Amniotic epithelial cell (primary cell): ENCODE measurements around the gene KLHL17.
"Not testable (repeated sequence)": the region's sequence is repeated elsewhere in the genome, so short reads cannot be mapped to it uniquely, and the experiment has no call there.

Source experiments
- DNase-seq: peaks from one replicate; pipeline ENCODE4 v3.0.0-alpha.2; 2010; ENCODE audit warnings: low read depth

The KLHL17 gene

GRCh38 chr1:1001057-1001783, 40.8 kb downstream of the KLHL17 start:
- no peak for DNase-seq

GRCh38 chr1:1003618-1004419, 43.4 kb downstream of the KLHL17 start:
- DNase-seq: no peak

DNA sequence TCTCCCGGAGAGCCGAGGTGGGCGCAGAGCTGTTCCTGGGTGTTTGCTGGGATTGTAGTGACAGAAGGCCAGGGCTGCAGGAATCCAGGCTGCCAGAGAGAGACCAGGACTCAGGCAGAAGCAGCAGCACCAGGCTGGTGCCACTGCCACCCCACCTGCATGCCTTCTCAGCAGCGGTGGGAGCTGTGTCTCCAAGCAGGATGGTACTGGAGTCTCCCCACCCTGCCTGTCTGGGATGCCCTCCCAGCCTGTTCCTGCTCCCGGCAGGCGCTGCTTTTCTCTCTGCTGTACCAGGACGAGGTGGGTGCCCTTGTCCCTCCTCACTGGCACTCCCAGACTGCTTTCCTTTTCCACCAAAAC, 44.0 kb downstream of the KLHL17 start:
- DNase-seq: no peak

DNA sequence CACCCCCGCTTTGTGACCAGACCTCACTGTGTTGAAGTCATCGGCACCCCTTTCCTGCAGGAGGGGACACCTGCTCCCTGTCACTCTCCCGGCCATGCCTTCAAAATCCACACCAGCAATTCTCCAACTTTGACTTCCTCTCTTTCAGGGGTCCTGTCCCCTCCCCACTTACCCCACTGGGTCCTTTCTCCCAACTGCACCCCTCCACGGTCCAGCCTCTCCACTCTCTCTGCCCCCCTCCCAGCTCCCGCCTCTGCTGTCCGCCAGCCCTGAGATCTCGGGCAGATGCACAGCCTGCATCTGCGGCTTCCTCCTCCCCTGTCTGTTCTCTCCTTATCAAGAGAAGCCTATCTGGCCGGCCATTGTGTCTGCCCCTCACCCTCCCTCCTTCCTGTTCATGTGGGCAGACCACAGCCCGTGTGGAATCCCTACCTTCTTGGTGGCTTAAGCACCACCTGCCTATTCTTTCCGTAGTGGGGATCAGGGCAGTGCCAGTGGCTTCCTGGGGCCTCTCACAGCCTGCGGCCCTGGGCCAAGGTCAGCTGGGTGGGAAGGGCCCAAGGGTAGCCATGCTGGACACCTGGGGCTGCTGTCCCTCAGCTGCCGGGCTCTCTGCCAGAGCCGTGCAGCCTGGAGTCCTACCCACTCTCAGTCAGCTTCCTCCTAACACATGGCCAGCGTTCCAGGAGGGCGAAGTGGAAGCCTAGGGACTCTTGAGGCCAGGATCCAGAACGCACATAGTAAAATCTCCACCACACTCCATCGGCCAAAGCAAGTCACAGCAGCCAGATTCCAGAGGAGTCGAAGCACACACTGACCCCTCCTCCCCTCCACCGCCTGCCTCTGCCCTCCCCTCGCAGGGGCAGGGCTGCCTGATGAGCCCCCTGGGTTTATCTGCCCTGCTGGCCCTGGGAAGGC, 44.7 kb downstream of the KLHL17 start:
- DNase-seq: peak; percentile 51

DNA sequence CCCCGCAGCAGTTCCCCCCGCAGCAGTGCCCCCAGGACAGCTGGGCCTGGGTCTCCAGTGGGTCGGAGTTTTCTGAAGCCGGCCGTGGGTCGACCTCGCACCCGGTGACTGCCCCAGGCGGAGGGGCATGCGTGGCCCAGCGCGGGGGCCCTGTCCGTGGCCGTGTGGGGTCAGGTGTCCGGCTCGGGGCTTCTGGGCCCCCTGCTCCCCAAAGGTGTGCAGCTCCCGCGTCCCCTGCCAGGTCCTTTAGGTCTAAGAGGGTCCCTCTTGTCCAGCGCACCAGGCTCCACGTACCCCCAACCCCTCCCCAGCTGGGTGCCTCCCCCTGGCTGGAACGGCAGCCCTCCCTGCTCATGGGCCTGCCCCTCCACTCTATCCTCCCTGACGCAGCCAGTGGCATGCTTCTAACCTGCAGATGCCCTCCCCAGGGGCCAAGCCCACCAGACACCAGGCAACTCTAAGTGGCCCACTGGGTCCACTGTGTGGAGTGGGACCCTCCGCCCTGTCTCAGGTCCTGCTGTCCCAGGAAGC, 45.5 kb downstream of the KLHL17 start:
- no peak for DNase-seq

DNA sequence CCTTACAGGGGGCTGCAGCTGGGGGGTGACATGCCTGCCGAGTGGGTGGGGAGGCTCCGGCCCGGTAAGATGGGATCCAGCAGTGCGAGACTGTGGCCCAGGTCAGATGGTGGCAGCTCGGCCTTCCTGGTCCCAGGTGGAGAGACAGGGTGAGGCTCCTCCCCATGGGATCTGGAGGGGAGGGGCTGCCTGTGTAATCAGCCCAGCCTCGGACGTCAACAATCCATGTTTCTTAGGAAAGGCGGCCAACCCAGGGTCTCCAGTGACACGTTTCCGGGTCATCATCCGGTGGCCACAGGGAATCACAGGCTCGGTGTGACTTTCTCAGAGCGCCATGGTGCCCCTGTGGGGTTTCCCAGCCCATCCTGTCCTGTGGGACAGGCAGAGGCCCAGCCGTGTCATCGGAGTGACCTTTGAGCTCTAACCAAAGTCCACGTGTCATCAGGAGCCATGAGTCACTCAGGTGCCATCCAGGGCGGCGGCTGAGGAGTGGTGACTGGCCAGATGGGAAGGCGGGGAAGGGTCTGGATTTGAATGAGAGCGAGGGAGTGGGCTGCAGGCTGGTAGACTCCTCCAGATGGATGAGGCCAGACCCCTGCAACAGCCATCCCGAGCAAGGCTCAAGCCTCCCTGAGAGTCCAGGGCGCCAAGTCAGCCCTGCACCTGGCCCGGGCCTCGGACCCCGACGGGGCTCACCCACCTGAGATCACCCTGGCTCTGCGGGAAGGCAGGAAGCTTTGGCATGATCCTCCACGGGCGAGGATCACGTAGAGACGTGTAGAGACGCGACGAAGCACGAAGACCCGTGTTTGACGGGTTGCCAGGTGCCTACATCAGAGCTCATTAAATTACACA, 46.1 kb downstream of the KLHL17 start:
- no peak for DNase-seq

- DNase-seq: not testable (repeated sequence)
These were observed 49.7 kb downstream of the KLHL17 start for GRCh38 chr1:1010131-1010530.

DNA sequence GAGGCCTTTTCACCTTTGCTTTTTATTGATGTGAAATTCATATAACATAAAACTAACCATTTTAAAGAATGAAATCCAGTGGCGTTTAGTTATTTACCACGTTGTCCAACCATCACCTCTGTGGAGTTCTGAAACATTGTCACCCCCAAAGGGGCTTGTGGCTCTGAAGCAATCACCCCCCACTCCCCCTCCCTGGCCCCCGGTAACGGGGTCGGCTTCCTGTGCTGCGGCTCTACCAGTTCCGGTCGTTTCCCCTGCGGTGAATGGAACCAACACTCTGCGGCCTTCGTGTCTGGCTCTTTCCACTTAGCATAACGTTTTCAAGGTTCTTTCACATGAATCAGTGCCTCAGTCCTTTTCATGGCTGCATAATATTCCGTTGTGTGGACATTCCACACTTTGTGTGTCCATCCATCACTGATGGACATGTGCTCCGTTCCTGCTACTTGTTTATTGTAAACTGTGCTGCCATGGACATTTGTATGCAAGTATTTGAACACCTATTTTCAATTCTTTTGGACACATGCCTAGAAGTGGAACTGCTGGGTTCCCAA, 51.1 kb downstream of the KLHL17 start:
- no peak for DNase-seq

DNA sequence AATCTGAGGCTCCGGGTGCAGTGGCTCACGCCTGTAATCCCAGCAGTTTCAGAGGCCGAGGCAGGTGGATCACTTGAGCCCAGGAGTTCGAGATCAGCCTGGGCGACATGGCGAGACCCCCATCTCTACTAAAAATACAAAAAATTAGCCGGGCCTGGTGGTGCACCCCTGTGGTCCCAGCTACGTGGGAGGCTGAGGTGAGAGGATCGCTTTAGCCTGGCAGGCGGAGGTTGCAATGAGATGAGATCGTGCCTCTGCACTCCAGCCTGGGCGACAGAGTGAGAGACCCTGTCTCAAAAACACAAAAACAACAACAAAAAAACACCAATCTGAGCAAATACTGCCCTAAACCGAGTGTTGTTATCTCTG, 52.3 kb downstream of the KLHL17 start:
- DNase-seq: not testable (repeated sequence)

- peak; percentile 70 for DNase-seq
These were observed 52.9 kb downstream of the KLHL17 start, which contains the start of gene ISG15 for GRCh38 chr1:1013105-1013921. TSS of gene ISG15 (plus strand) at chr1:1013497. CDS start at chr1:1013574, 77 bp downstream.

DNA sequence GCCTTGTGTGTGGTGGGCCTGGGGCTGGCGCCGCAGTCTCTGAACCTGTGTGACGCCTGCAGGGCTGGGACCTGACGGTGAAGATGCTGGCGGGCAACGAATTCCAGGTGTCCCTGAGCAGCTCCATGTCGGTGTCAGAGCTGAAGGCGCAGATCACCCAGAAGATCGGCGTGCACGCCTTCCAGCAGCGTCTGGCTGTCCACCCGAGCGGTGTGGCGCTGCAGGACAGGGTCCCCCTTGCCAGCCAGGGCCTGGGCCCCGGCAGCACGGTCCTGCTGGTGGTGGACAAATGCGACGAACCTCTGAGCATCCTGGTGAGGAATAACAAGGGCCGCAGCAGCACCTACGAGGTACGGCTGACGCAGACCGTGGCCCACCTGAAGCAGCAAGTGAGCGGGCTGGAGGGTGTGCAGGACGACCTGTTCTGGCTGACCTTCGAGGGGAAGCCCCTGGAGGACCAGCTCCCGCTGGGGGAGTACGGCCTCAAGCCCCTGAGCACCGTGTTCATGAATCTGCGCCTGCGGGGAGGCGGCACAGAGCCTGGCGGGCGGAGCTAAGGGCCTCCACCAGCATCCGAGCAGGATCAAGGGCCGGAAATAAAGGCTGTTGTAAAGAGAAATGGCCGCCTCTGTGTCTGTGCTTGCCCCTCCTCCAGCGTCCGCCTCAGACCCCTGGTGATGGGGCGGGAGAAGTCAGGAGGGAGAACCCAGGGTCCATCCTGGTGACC, 53.7 kb downstream of the KLHL17 start:
- DNase-seq: no peak

DNA sequence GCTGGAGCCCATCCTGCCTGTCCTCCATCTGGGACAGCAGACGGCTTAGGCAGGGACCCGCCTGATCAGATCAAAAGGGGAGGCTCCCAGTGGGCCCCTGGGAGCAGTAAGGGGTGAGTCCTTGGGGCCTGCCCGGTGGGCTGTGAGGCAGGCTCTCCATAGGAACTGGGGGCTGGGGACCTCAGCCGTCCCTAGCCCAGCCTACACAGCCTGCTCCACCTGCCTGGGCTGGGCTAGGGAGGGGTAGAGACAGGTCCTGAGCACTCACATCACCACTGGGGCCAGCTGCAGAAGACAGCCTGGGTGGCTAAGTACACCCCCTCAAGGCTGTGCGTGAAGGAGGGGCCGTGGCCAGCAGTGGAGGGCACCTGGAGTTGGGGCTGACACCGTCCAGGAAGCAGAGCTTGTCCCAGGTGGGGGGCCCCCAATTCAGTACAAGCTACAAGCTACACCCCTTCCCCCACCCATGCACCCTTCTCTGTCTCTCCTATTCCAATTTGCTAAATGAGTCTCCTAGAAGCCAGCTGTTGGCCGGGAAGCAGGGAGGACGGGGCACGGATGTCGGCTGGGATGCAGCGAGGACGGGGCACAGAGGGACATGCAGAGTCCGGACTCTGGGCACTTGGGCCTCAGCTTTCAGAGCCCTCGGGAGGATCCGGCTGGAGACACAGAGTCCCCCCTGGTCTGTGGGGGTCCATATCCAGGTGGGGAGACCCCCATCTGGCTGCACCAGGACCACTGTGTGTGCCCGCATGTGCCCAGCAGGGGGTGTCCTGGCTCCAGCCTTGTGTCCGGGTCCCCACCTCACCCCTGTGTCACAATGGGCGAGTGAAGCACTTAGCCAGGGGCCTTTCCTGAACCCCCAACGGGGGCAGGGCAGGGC, 54.7 kb downstream of the KLHL17 start:
- DNase-seq: no peak
